ENCODE results near the gene GSTM2. TPM values are rescaled to one million over a fixed set of nuclear protein-coding genes. Genes with fewer than 3 reads are reported as not detected.

GSTM2 gene
- total and polyA plus RNA-seq, 7 donors = 35.5 to 175 (median 61.8) TPM

- Histone ChIP-seq H3K27ac (no peak overlapping the region), H3K36me3 (ENCODE audit: insufficient read depth in 1 of 2, low read depth in 1 of 2) (no peaks in the 10 kb centered on the region), H3K9me3 (no peaks in the 10 kb centered on the region), H3K4me1 (no peaks in the 10 kb centered on the region), H3K27me3 (ENCODE audit: insufficient read depth in 3 of 3, low read length in 2 of 3) (no peaks in the 10 kb centered on the region), H3K4me3 (no peak overlapping the region)
- ATAC-seq (no peak), DNase-seq (no peak)
- intact Hi-C loops (cut with DNase I) = loop anchor here (1.0 to 5.0 kb wide), 6 partner anchors 45 to 340 kb away; partner anchors contain the start of genes GSTM1 (in 2 of the 2), AHCYL1 (in 1 of the 2) and GNAI3 (in 1 of the 2)
- no peak for TF ChIP-seq CTCF (IDR thresholded peaks at IDR 0.05)
- 73 to 78% (median 74%) methylated on average over 3 of the region's 3 CpGs for WGBS, 3 donors
Measured at GRCh38 chr1:109642626-109643025, 25.2 kb upstream of the GSTM2 start.

- H3K27me3 ChIP-seq (ENCODE audit: insufficient read depth in 3 of 3, low read length in 2 of 3) = no peaks in the 10 kb centered on the region
- WGBS, 3 donors = 39 to 43% (median 41%) methylated on average over 32 of the region's 32 CpGs
- no peaks in the 10 kb centered on the region for H3K4me1 ChIP-seq
- DNase-seq = peak; percentile 85 to 93
- peak overlapping the region; percentile 26 for H3K4me3 ChIP-seq
- no peaks in the 10 kb centered on the region for H3K9me3 ChIP-seq
- H3K27ac ChIP-seq = no peak overlapping the region
- peak; percentile 93 for TF ChIP-seq CTCF (IDR thresholded peaks at IDR 0.05)
- ATAC-seq = peak; percentile 93 to 97 (median 94)
- intact Hi-C loops (cut with DNase I) = loop anchor here (1.0 to 5.0 kb wide), 6 partner anchors 44 to 339 kb away; partner anchors contain the start of genes GSTM1 (in 2 of the 2), AHCYL1 (in 1 of the 2) and GNAI3 (in 1 of the 2)
- no peaks in the 10 kb centered on the region for H3K36me3 ChIP-seq (ENCODE audit: insufficient read depth in 1 of 2, low read depth in 1 of 2)
Measured at GRCh38 chr1:109643385-109644230, 24.2 kb upstream of the GSTM2 start.

GRCh38 chr1:109644670-109645069 lies 23.2 kb upstream of the GSTM2 start:
- TF ChIP-seq CTCF (IDR thresholded peaks at IDR 0.05) = no peak
- H3K36me3 ChIP-seq (ENCODE audit: insufficient read depth in 1 of 2, low read depth in 1 of 2) = no peaks in the 10 kb centered on the region
- no peak for DNase-seq
- WGBS, 3 donors = 57 to 58% methylated on average over 10 of the region's 10 CpGs; no CpG with 5 or more reads in 1 of the 3 donors
- H3K27ac ChIP-seq = no peak overlapping the region
- H3K27me3 ChIP-seq (ENCODE audit: insufficient read depth in 3 of 3, low read length in 2 of 3) = no peaks in the 10 kb centered on the region
- no peaks in the 10 kb centered on the region for H3K4me1 ChIP-seq
- no peak for ATAC-seq
- intact Hi-C loops (cut with DNase I) = loop anchor here (5.0 kb wide), 4 partner anchors 43 to 338 kb away; partner anchors contain the start of genes AHCYL1 (in 1 of the 2), GNAI3 (in 1 of the 2) and GSTM1 (in 1 of the 2)
- no peaks in the 10 kb centered on the region for H3K9me3 ChIP-seq
- no peak overlapping the region for H3K4me3 ChIP-seq

GRCh38 chr1:109649491-109649914 lies 18.4 kb upstream of the GSTM2 start:
- DNase-seq (no peak), ATAC-seq (peak in 1 of 4 donors; percentile 44)
- Histone ChIP-seq H3K4me1 (no peaks in the 10 kb centered on the region), H3K36me3 (ENCODE audit: insufficient read depth in 1 of 2, low read depth in 1 of 2) (no peaks in the 10 kb centered on the region), H3K9me3 (no peaks in the 10 kb centered on the region), H3K27me3 (ENCODE audit: insufficient read depth in 3 of 3, low read length in 2 of 3) (no peaks in the 10 kb centered on the region), H3K4me3 (peak overlapping the region; percentile 35), H3K27ac (no peak overlapping the region)
- intact Hi-C loops (cut with DNase I) = no loop called here
- WGBS, 3 donors = 32 to 58% (median 43%) methylated on average over 4 of the region's 4 CpGs
- TF ChIP-seq CTCF (IDR thresholded peaks at IDR 0.05) = peak; percentile 26

Measured in psoas muscle (tissue), 8 donors.